Kidney epithelial cell (primary cell): Measurements from ENCODE around the gene TRAPPC3. TPM values are rescaled to one million over a fixed set of nuclear protein-coding genes. Genes with fewer than 3 reads are reported as not detected.

Source experiments
- DNase-seq: peaks from one replicate; pipeline ENCODE4 v3.0.0-alpha.2; 2010; ENCODE audit warnings: low read depth
- H3K27me3 ChIP-seq: 2 replicates; pipeline ENCODE4 v1.6.0; 2011; ENCODE audit warnings: low read length; ENCODE audit not compliant: control insufficient read depth, insufficient read depth
- H3K36me3 ChIP-seq: 2 replicates; pipeline ENCODE4 v1.5.1; 2011; ENCODE audit warnings: low read length; ENCODE audit not compliant: control insufficient read depth, insufficient read depth
- H3K4me3 ChIP-seq: 2 replicates; pipeline ENCODE4 v1.5.1; 2011; ENCODE audit warnings: low read depth, mild to moderate bottlenecking, control low read depth, low read length
- total RNA-seq: library from RNA; depleted of rRNA; stranded (reverse); fragments of >200 nt; gene quantifications from 2 replicates; pipeline ENCODE4 v1.2.3, GENCODE V29; 2015
- TF ChIP-seq, protein P1 (sequence below): IDR thresholded peaks from 2 replicates; pipeline ENCODE4 v1.5.1; 2011; ENCODE audit warnings: mild to moderate bottlenecking, moderate library complexity, low read length, control low read depth, inconsistent platforms; ENCODE audit not compliant: insufficient read depth, poor library complexity, severe bottlenecking

Gene TRAPPC3
- total RNA-seq, 1 donor from 2014 or later: 105 TPM

DNA sequence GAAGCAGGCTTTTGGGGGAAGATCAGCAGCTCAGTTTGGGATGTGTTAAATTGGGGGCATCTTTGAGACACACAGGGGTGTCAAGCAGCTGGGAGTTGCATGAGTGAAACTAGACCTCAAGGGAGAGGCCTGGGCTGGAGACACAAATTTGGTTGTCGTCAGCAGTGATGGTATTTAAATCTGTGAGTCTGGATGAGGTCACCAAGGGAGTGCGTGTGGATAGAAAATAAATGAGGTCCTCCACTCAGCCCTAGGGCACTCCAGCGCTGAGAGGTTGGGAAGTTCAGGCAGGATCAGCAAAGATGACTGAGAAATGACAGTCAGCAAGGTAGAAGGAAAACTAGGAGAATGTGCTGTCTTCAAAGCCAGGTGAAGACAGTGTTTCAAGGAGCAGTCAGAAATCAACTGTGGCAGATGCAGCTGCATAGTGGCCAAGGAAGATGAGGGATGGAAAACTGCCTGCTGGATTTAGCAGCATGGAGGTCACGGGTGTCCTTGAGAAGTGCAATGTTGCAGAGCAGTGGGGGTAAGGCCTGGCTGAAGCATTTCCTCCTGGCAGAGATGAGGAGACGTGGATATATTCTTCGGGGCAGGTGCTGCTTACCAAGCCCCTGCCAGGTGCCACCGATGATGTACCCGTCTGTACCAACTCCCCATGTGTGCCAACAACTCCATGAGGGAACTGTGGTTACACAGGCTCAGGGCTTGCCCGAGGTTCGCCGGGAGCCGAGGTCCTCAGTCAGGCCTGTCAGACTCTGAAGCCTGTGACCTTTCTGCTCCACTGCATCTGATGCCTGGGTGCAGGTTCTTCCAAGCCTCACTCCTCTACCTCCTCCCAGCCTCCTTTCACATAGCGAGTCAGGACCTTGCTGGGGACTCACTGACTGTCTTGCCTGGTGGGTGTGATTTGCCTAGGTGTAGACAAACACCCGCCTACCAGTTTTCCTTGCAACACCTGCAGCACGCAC lies 17.9 kb upstream of the TRAPPC3 start:
- no peaks in the 10 kb centered on the region for H3K27me3 ChIP-seq

DNA sequence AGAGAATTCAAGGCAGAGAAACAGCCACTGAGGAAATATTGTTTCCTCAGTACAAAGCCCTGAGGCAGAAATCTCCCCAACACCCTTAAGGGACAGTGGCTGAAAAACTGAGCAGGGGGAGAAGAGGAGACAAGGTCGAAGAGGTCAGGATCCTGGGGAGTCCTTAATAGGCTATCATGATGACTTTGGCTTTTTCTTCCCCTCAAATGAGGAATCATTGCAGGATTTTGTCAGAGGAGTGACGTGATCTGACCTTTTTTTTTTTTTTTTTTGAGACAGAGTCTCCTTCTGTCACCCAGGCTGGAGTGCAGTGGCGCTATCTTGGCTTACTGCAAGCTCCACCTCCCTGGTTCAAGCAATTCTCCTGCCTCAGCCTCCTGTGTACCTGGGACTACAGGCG lies 16.9 kb upstream of the TRAPPC3 start:
- no peaks in the 10 kb centered on the region for H3K36me3 ChIP-seq
- DNase-seq: no peak
- TF ChIP-seq, protein P1, sequence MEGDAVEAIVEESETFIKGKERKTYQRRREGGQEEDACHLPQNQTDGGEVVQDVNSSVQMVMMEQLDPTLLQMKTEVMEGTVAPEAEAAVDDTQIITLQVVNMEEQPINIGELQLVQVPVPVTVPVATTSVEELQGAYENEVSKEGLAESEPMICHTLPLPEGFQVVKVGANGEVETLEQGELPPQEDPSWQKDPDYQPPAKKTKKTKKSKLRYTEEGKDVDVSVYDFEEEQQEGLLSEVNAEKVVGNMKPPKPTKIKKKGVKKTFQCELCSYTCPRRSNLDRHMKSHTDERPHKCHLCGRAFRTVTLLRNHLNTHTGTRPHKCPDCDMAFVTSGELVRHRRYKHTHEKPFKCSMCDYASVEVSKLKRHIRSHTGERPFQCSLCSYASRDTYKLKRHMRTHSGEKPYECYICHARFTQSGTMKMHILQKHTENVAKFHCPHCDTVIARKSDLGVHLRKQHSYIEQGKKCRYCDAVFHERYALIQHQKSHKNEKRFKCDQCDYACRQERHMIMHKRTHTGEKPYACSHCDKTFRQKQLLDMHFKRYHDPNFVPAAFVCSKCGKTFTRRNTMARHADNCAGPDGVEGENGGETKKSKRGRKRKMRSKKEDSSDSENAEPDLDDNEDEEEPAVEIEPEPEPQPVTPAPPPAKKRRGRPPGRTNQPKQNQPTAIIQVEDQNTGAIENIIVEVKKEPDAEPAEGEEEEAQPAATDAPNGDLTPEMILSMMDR: no peak
- H3K27me3 ChIP-seq: no peaks in the 10 kb centered on the region
- H3K4me3 ChIP-seq: no peak overlapping the region

More for the DNA sequence above, 17.9 kb upstream of the TRAPPC3 start:
- H3K36me3 ChIP-seq: no peaks in the 10 kb centered on the region
- no peak for DNase-seq
- TF ChIP-seq, protein P1: no peak
- H3K4me3 ChIP-seq: no peak overlapping the region

DNA sequence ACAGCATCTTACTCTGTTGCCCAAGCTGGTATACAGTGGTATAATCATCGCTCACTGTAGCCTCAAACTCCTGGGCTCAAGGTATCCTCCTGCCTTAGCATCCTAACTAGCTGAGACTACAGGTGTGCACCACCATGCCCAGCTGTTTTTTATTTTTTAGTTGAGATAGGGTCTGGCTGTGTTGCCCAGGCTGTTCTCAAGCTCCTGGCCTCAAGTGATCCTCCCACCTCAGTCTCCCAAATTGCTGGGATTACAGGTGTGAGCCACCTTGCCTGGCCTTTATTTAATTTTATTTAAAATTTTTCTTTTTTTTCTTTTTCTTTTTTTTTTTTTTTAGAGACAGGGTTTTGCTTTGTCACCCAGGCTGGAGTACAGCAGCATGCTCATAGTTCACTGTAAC lies 15.9 kb upstream of the TRAPPC3 start:
- TF ChIP-seq, protein P1: no peak
- H3K36me3 ChIP-seq: no peaks in the 10 kb centered on the region
- H3K27me3 ChIP-seq: no peaks in the 10 kb centered on the region
- H3K4me3 ChIP-seq: no peak overlapping the region
- DNase-seq: no peak

DNA sequence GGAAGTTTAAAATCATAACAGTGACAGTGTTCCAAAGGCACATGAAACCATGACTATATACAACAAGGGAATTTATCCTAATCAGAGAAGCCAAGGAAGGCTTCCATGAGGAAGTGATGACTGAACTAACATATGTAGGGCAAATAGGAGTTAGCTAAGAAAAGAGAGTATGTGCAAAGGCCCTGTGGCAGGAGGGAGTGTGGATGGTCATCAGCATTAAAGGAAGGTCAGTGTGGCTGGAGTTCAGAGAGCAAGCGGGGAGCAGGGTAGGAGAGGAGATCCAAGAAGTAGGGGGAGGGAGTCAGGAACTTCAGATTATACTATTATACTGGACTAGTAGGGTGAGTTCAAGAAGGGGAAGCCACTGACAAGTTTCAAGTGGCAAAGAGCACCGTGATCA lies 15.1 kb upstream of the TRAPPC3 start:
- no peak for DNase-seq
- no peaks in the 10 kb centered on the region for H3K27me3 ChIP-seq
- peaks cover 2% of the 10 kb centered on the region for H3K36me3 ChIP-seq
- TF ChIP-seq, protein P1: no peak
- no peak overlapping the region for H3K4me3 ChIP-seq

DNA sequence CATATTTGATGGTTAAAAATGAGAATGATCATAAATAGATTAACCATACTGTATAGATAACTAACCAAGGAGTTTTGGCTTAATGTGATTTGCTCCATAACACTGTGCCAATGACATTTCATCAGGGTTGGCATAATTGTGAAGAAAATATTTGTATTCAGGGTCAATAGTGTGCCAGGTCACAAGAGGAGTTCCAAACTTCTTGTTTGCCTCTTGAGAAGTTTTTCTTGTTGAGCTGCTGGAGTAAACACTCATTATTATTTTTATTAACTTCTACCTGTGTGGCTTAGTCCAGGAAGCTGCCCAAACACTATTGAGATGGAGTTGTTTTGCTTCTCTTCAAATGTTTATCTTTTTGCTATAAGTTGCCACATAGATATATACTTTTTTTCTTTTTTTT lies 14.1 kb upstream of the TRAPPC3 start:
- no peak overlapping the region for H3K4me3 ChIP-seq
- H3K36me3 ChIP-seq: peaks cover 2% of the 10 kb centered on the region
- DNase-seq: no peak
- TF ChIP-seq, protein P1: no peak
- no peaks in the 10 kb centered on the region for H3K27me3 ChIP-seq
